GM12878 (cell line): Measurements from ENCODE around the gene SLC29A1. TPM values are rescaled to one million over a fixed set of nuclear protein-coding genes. Genes with fewer than 3 reads are reported as not detected.

Experiments used
- ATAC-seq: fragments of 200-7000 bp; cut with Tn5 transposase; 3 replicates; pipeline ENCODE4 v1.9.1; 2020; ENCODE audit warnings: mild to moderate bottlenecking, moderate library complexity
- BruUV-seq: library from RNA; stranded (reverse); fragments of 400-500 nt; replicated peaks from 2 replicates; lab custom pipeline; 2021; lab: Mats Ljungman, UMichigan
- CTCF ChIA-PET: fragments of 300-600 bp; sonication (Branson Sonifier 250); formaldehyde crosslinking; extraction: SDS; loops from one replicate; lab custom pipeline; 2021; ENCODE audit warnings: inconsistent platforms; lab: Yijun Ruan, JAX
- POLR2A ChIA-PET: fragments of 350-600 bp; formaldehyde crosslinking; extraction: SDS; loops from one replicate; lab custom pipeline; 2021; ENCODE audit warnings: inconsistent platforms; lab: Charles Lee
- RAD21 ChIA-PET: fragments of 300-600 bp; sonication (Branson Sonifier 250); formaldehyde crosslinking; loops from one replicate; lab custom pipeline; 2023; ENCODE audit warnings: antibody characterized with exemption; ENCODE audit not compliant: unreplicated experiment; lab: Charles Lee
- SMC1A ChIA-PET: fragments of 300-600 bp; sonication (Branson Sonifier 250); formaldehyde crosslinking; loops from one replicate; lab custom pipeline; 2023; ENCODE audit not compliant: unreplicated experiment, uncharacterized antibody; lab: Charles Lee
- DNase-seq: peaks from one replicate; pipeline ENCODE4 v3.0.0-alpha.2; 2011; ENCODE audit warnings: low read depth, low spot score
- FAIRE-seq: peaks from 3 replicates; lab custom pipeline; 2011; peaks lifted over from hg19 to GRCh38; lab: Jason Lieb, UNC
- H2AFZ ChIP-seq: 2 replicates; pipeline ENCODE4 v1.6.0; 2011; ENCODE audit warnings: low read depth, low read length, control low read depth; ENCODE audit not compliant: control insufficient read depth
- H3K27ac ChIP-seq: 2 replicates; pipeline ENCODE4 v1.5.1; 2011; ENCODE audit warnings: control low read depth; ENCODE audit not compliant: control insufficient read depth, insufficient read depth
- H3K27me3 ChIP-seq, 2 experiments: replicated peaks in 1 of 2; 2 replicates each; pipeline versions ENCODE4 v1.6.0 to v1.6.1; 2011; ENCODE audit warnings: low read length in 1 of 2; ENCODE audit not compliant: control insufficient read depth in 2 of 2, insufficient read depth in 2 of 2
- H3K36me3 ChIP-seq, 2 experiments: 2 replicates each; pipeline ENCODE4 v1.5.1; 2011; ENCODE audit warnings: low read length in 1 of 2; ENCODE audit not compliant: control insufficient read depth in 2 of 2, insufficient read depth in 2 of 2
- H3K4me1 ChIP-seq: 2 replicates; pipeline ENCODE4 v1.6.1; 2011; ENCODE audit warnings: mild to moderate bottlenecking, low read length, moderate library complexity, mixed read lengths; ENCODE audit not compliant: control insufficient read depth, insufficient read depth
- H3K4me2 ChIP-seq: 2 replicates; pipeline ENCODE4 v1.6.0; 2011; ENCODE audit warnings: control low read depth; ENCODE audit not compliant: control insufficient read depth, insufficient read depth
- H3K4me3 ChIP-seq: fragments of 200-600 bp; sonication (generic); 2 replicates; pipeline ENCODE4 v1.5.1; 2016
- H3K79me2 ChIP-seq: 2 replicates; pipeline ENCODE4 v1.6.0; 2011; ENCODE audit warnings: low read length; ENCODE audit not compliant: control insufficient read depth, insufficient read depth
- H3K9ac ChIP-seq: 2 replicates; pipeline ENCODE4 v1.8.0; 2011; ENCODE audit warnings: low read length, control low read depth, mixed read lengths; ENCODE audit not compliant: control insufficient read depth, insufficient read depth
- H3K9me3 ChIP-seq: replicated peaks from 3 replicates; pipeline ENCODE4 v1.5.1; 2011; ENCODE audit warnings: mild to moderate bottlenecking, low read length; ENCODE audit not compliant: control insufficient read depth, insufficient read depth
- H4K20me1 ChIP-seq: 2 replicates; pipeline ENCODE4 v1.6.0; 2011; ENCODE audit not compliant: control insufficient read depth, insufficient read depth
- BCL11A ChIP-seq: IDR thresholded peaks from 2 replicates; pipeline ENCODE4 v1.6.1; 2011; ENCODE audit warnings: low read depth, low read length
- WGBS: methylation state at CpG from one replicate; pipeline ENCODE4 v1.1.6; 2016; ENCODE audit warnings: low lambda C conversion rate; ENCODE audit not compliant: insufficient replicate concordance, insufficient coverage; ENCODE audit errors: missing lambda C conversion rate; 5-methylcytosine and 5-hydroxymethylcytosine counted together
- in situ Hi-C: fragments of 300-500 bp; cut with MboI; formaldehyde crosslinking; loops from 9 replicates; pipeline ENCODE4 v1.14.3; 2018; ENCODE audit warnings: mixed read lengths
- intact Hi-C: fragments of 100-400 bp; cut with micrococcal nuclease; formaldehyde crosslinking; loops from one replicate; pipeline ENCODE4 v1.14.2; 2022; ENCODE audit not compliant: unreplicated experiment
- polyA plus RNA-seq, 11 experiments: library from polyadenylated mRNA; depleted of rRNA in 4 of 11; unstranded in 6 of 11; stranded (reverse) in 5 of 11; fragments of >200 nt; fragmentation: Nextera tagmentation in 4 of 11; fragmentation: Illumina TruSeq in 1 of 11; extraction: Ambion mirVana in 4 of 11; extraction: Trizol in 1 of 11; gene quantifications; 1 replicate in 1 of 11; 2 replicates in 10 of 11; pipeline versions ENCODE4 v1.2.1 to v1.2.3, GENCODE V29; 2011 to 2016; ENCODE audit warnings: inconsistent platforms in 2 of 11, missing spikeins in 2 of 11, low read depth in 1 of 11
- total RNA-seq, 4 experiments: library from RNA; depleted of rRNA in 3 of 4; stranded (reverse); fragments of >200 nt in 3 of 4; fragmentation: Illumina TruSeq in 1 of 4; extraction: Trizol in 1 of 4; gene quantifications; 2 replicates each; pipeline versions ENCODE4 v1.2.1 to v1.2.3, GENCODE V29; 2013 to 2021
- TF ChIP-seq, protein P1 (sequence below): IDR thresholded peaks from 2 replicates; pipeline ENCODE4 v1.6.1; 2012; ENCODE audit warnings: mild to moderate bottlenecking, low read depth, low read length

SLC29A1 gene
- total and polyA plus RNA-seq, 10 of the 15 experiments (the other 5 are each of a cell fraction or from before 2014, with no cell fraction given): 10.0 to 132 (median 93.4) TPM

DNA sequence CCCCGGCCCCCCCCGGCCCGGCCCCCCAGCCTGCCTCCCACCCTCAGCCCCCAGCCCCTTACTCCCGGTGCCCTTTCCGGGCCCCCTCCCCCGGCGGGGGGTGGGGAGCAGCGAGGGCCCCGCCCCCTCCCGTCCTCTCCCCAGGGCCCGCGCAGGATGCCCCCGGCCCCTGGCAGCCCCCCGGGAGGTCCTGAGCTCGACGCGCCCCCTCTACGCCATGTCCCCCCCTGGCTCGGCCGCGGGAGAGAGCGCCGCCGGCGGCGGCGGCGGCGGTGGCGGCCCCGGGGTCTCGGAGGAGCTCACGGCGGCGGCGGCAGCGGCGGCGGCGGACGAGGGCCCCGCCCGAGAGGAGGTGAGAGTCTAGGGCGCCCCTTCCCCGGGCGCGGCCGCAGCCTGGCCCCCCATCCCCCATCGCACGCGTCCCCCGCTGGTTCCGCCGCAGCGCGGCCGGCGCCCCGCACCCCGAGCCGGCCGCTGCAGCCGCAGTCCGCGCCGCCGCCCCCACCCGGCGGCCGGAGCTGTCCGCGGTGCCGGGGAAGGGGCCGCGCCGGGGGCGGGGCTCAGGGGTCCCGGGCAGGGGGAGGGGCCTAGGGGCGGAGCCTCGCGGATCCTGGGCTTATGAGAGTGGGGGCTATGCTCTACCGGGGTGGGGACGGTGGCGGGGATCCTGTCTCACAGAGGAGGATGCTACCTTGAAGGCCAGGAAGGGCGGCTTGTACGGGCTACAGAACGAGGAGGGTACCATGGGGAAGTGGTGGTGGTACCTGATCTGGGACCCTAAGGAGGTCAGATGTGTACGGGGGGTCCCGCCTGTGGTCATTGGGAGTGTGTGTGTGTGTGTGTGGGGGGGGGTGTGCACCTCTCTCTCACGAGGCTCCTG lies 47.4 kb downstream of the SLC29A1 start:
- RAD21 ChIA-PET: interaction anchor here (1.1 to 4.2 kb wide), 2 partner anchors 34 to 68 kb away, joined by 3 to 36 read pairs; no protein-coding TSS in a partner anchor
- intact Hi-C loops: no loop called here
- no peak overlapping the region for H3K27ac ChIP-seq
- H3K4me2 ChIP-seq: peak overlapping the region; percentile 24; the same call in 1 of the 2 replicates
- peaks cover 1% of the 10 kb centered on the region; the same call in 1 of the 2 replicates for H3K79me2 ChIP-seq
- in situ Hi-C loops: no loop called here
- SMC1A ChIA-PET: interaction anchor here (4.6 kb wide), 1 partner anchor 67 kb away, joined by 79 read pairs; no protein-coding TSS in a partner anchor
- no peak overlapping the region for H3K9ac ChIP-seq
- FAIRE-seq (no peak), ATAC-seq (no peak), DNase-seq (no peak)
- H2AFZ ChIP-seq: no peak overlapping the region
- POLR2A ChIA-PET: interaction anchor here (0.8 kb wide), 1 partner anchor 19 kb away, joined by 3 read pairs; no protein-coding TSS in a partner anchor
- no peaks in the 10 kb centered on the region for H4K20me1 ChIP-seq
- H3K36me3 ChIP-seq: no peaks in the 10 kb centered on the region
- BruUV-seq: no TSS peak
- H3K4me3 ChIP-seq: no peak overlapping the region
- no peaks in the 10 kb centered on the region for H3K9me3 ChIP-seq
- CTCF ChIA-PET: interaction anchor here (1.6 to 6.3 kb wide), 3 partner anchors 36 to 65 kb away, joined by 3 to 163 read pairs (median 4); no protein-coding TSS in a partner anchor
- whole genome bisulfite sequencing: 1% methylated on average over 15 of the region's 90 CpGs
- peaks cover 4 to 15% of the 10 kb centered on the region in 2 experiments; a peak in 3 of 4 replicates for H3K27me3 ChIP-seq
- TF ChIP-seq, protein P1, sequence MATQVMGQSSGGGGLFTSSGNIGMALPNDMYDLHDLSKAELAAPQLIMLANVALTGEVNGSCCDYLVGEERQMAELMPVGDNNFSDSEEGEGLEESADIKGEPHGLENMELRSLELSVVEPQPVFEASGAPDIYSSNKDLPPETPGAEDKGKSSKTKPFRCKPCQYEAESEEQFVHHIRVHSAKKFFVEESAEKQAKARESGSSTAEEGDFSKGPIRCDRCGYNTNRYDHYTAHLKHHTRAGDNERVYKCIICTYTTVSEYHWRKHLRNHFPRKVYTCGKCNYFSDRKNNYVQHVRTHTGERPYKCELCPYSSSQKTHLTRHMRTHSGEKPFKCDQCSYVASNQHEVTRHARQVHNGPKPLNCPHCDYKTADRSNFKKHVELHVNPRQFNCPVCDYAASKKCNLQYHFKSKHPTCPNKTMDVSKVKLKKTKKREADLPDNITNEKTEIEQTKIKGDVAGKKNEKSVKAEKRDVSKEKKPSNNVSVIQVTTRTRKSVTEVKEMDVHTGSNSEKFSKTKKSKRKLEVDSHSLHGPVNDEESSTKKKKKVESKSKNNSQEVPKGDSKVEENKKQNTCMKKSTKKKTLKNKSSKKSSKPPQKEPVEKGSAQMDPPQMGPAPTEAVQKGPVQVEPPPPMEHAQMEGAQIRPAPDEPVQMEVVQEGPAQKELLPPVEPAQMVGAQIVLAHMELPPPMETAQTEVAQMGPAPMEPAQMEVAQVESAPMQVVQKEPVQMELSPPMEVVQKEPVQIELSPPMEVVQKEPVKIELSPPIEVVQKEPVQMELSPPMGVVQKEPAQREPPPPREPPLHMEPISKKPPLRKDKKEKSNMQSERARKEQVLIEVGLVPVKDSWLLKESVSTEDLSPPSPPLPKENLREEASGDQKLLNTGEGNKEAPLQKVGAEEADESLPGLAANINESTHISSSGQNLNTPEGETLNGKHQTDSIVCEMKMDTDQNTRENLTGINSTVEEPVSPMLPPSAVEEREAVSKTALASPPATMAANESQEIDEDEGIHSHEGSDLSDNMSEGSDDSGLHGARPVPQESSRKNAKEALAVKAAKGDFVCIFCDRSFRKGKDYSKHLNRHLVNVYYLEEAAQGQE: peak; percentile 59; the same call in 1 of the 2 replicates
- no peak for TF ChIP-seq BCL11A
- peaks cover 21% of the 10 kb centered on the region for H3K4me1 ChIP-seq
